Measurements from ENCODE around the gene MYO1C.
A peak's percentile ranks its signal among the peaks of the same experiment; 100 is the strongest.
"Not testable (repeated sequence)": the region's sequence is repeated elsewhere in the genome, so short reads cannot be mapped to it uniquely, and the experiment has no call there.

The MYO1C gene

DNA sequence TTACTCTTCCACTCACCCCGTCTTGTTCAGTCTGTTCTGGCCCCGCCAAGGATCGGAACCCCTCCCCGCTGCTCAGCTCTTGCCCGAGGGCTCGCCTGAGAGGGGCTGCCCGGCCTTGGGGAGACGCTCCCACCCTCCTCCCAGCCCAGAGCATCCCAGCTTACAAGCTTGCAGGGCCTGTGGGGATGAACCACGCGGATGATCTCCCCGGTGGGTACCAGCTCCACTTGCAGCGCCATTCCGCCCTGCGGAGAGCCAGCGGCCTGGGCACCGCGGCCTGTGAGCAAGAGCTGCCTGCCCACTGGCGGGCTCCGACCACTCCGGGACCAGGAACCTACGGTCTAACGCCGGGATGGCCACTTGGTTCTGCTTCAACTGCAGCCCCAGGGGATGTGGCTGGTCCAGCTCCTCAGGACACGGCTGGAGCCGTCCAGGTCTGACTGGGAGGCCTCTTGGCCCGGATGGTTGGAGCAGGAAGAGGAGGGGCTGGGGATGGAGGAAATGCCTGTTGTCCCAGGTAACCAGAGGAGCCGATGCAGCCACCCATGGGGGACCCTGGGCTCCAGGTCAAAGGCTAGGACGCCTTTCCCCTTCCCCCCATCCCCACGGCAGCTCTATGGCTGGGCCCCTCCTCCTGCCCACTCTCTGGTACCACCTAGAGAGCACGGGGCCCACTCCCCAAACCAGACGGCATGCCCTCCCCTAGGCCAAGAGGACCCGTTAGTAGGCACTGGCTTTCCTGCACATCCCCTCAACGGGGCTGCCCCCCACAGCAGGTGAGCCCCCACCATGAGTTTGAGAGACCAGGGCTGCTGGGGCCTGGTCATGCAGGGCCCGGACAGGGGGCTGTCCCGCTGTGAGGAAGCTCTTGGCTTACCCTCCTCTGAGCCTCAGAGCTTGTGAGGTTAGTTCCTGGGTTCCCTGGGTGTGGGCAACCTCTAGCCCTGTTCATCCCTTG lies at the start of gene MYO1C:
Gene MYO1C (minus strand): TSS at position 438 of the 958 bp plus-strand sequence. CDS start 199 bp downstream, at position 239.
- H3K9ac ChIP-seq (ENCODE audit: low read length): no peak within 1 kb of the TSS
- peaks cover 6% of the 10 kb centered on the region for H3K4me1 ChIP-seq (ENCODE audit: control insufficient read depth, low read depth, low read length)
- H3K27me3 ChIP-seq (ENCODE audit: control insufficient read depth, insufficient read depth, low read length): peaks cover 29% of the 10 kb centered on the region
- H3K9me3 ChIP-seq (ENCODE audit: control insufficient read depth, low read depth, low read length): no peaks in the 10 kb centered on the region
- no peaks in the 10 kb centered on the region for H3K36me3 ChIP-seq (ENCODE audit: control insufficient read depth, low read depth, low read length)
- H3K27ac ChIP-seq (ENCODE audit: low read length): no peak within 1 kb of the TSS
- peak within 1 kb of the TSS; percentile 59 for H3K4me3 ChIP-seq (ENCODE audit: low read length)

DNA sequence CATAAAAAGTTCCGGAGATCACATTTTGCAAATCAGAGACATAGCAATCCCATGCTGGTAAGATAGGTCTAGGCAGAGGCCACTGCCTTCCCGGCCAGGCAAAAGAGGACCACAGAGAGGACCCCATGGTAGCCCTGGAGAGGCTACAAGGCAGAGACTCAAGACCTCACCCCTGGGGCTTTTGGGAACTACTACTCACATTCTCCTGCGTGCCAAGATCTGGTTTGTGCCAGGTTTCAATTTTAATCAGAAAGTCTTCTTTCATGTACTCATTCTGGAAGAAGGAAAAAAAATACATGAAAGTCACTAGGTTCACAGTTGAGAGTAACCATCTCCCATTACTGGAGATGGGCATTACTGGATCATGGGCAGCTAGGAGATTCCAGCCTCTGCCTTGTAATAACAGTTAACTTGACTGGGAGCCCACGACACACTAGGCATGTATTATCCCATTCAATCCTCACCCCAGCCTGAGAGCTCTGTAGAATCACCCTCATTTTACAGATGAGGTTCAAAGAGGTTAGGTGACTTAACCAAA lies 49.0 kb upstream of the MYO1C start:
- H3K9me3 ChIP-seq (ENCODE audit: control insufficient read depth, low read depth, low read length): no peaks in the 10 kb centered on the region
- H3K36me3 ChIP-seq (ENCODE audit: control insufficient read depth, low read depth, low read length): peaks cover 33% of the 10 kb centered on the region
- H3K27me3 ChIP-seq (ENCODE audit: control insufficient read depth, insufficient read depth, low read length): no peaks in the 10 kb centered on the region
- no peak overlapping the region for H3K27ac ChIP-seq (ENCODE audit: low read length)
- no peak overlapping the region for H3K9ac ChIP-seq (ENCODE audit: low read length)
- H3K4me3 ChIP-seq (ENCODE audit: low read length): no peak overlapping the region
- H3K4me1 ChIP-seq (ENCODE audit: control insufficient read depth, low read depth, low read length): no peaks in the 10 kb centered on the region

DNA sequence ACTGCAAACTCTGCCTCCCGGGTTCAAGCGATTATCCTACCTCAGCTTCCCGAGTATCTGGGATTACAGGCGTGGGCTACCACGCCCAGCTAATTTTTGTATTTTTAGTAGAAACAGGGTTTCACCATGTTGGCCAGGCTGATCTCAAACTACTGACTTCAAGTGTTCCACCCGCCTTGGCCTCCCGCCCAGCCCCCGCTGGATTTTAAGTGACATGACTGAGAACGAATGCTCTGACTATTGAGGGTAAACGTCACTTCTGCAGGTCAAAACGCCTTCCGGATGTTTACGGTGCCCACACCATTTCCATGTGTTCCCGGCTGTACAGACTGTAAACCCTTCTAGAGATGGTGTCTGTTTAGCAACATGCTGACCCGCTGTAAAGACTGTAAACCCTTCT lies 47.3 kb upstream of the MYO1C start:
- Histone ChIP-seq H3K36me3 (ENCODE audit: control insufficient read depth, low read depth, low read length) (peaks cover 36% of the 10 kb centered on the region), H3K9me3 (ENCODE audit: control insufficient read depth, low read depth, low read length) (no peaks in the 10 kb centered on the region), H3K4me1 (ENCODE audit: control insufficient read depth, low read depth, low read length) (no peaks in the 10 kb centered on the region), H3K27me3 (ENCODE audit: control insufficient read depth, insufficient read depth, low read length) (no peaks in the 10 kb centered on the region), H3K4me3 (ENCODE audit: low read length) (no peak overlapping the region), H3K9ac (ENCODE audit: low read length) (no peak overlapping the region), H3K27ac (ENCODE audit: low read length) (no peak overlapping the region)

GRCh38 chr17:1535737-1536136 lies 43.3 kb upstream of the MYO1C start:
- Histone ChIP-seq H3K9ac (ENCODE audit: low read length) (no peak overlapping the region), H3K27ac (ENCODE audit: low read length) (no peak overlapping the region), H3K36me3 (ENCODE audit: control insufficient read depth, low read depth, low read length) (peaks cover 36% of the 10 kb centered on the region), H3K4me3 (ENCODE audit: low read length) (no peak overlapping the region), H3K4me1 (ENCODE audit: control insufficient read depth, low read depth, low read length) (no peaks in the 10 kb centered on the region), H3K27me3 (ENCODE audit: control insufficient read depth, insufficient read depth, low read length) (no peaks in the 10 kb centered on the region), H3K9me3 (ENCODE audit: control insufficient read depth, low read depth, low read length) (no peaks in the 10 kb centered on the region)

DNA sequence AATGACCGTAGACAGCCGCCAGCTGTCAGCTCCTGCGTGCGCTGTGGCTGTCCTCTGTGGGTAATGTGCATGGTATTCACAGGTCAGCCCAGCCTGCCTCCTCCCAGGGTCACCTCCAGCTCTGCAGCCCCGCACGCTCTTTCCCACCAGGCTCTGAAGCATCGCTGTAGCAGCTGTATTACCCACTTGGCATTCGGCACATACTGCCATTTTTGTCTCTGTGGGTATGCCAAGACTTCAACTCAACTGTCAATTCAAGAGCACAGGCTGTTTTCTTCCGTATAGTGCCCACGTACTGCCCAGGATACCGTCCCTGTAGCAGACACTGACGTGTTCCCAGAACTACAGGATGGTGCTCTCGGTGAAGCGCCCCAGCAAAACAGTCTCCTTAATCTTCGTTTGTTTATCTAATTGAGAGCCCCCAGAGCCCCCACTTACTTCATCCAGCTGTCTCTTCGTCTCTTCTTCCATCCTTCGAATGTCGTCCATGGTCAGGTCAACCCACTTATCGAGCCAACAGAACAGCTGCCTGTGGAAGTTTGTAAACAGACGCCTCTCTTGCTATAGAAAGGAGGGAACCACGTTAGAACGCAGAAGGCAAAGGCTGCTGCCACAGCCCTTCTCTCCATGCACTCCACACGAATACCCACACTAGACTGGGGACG lies 41.3 kb upstream of the MYO1C start:
- Histone ChIP-seq H3K27me3 (ENCODE audit: control insufficient read depth, insufficient read depth, low read length) (no peaks in the 10 kb centered on the region), H3K27ac (ENCODE audit: low read length) (no peak overlapping the region), H3K9me3 (ENCODE audit: control insufficient read depth, low read depth, low read length) (no peaks in the 10 kb centered on the region), H3K9ac (ENCODE audit: low read length) (no peak overlapping the region), H3K36me3 (ENCODE audit: control insufficient read depth, low read depth, low read length) (peaks cover 34% of the 10 kb centered on the region), H3K4me1 (ENCODE audit: control insufficient read depth, low read depth, low read length) (no peaks in the 10 kb centered on the region), H3K4me3 (ENCODE audit: low read length) (no peak overlapping the region)

DNA sequence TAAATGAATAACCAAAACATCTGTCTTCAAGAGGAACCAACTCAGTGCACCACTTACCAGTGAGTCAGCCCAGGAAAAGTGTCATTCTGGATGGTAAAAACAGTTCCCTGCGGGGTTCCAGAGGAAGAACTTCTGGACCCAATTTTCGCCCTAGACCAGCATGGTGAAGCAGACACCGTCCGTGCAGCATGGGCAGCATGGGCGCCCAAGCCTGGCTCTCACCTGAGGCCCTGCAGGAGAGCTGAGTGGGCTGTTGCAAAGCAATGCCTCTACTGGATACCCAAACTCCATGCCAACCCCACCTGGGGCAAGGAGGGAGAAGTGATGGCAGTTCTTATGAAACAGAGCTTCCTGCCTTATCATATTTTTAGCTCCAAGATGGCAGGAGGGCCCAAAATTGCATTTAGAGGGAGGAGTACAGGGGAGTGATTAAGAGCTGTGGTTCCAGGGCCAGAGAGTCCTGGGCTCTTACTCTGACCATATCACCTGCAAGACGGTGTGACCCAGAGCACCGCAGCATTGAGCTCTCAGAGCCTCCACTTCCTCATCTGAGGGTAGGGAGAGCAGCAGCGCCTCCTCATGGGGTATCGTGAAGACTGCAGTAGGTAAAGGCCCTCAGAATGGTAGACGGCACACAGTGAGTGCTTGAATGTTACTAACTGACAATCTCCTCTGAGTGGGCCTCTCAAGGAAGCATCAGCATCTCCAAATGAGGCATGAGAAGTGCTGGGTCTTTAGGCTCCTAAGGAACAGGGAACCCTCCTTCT lies 40.5 kb upstream of the MYO1C start:
- H3K27ac ChIP-seq (ENCODE audit: low read length): no peak overlapping the region
- H3K27me3 ChIP-seq (ENCODE audit: control insufficient read depth, insufficient read depth, low read length): no peaks in the 10 kb centered on the region
- H3K4me1 ChIP-seq (ENCODE audit: control insufficient read depth, low read depth, low read length): no peaks in the 10 kb centered on the region
- no peak overlapping the region for H3K9ac ChIP-seq (ENCODE audit: low read length)
- H3K4me3 ChIP-seq (ENCODE audit: low read length): no peak overlapping the region
- H3K9me3 ChIP-seq (ENCODE audit: control insufficient read depth, low read depth, low read length): no peaks in the 10 kb centered on the region
- peaks cover 27% of the 10 kb centered on the region for H3K36me3 ChIP-seq (ENCODE audit: control insufficient read depth, low read depth, low read length)

DNA sequence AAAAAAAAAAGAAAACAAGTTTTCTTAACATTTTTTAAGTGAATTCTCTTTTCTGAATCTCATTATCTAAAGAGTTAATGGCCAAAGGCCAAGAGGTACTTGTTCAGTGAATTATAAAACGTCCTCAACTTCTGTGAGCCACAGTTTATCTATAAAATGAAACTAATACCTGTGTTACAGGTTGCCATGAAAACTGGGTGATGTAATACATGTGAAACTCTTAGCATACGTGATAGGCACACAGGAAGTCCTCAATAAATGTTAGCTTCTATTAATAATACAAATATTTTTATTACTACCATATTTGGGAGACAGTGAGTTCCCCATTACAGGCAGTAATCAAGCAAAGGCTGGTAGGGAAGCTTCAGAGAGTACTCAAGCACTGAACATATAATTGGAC lies 37.4 kb upstream of the MYO1C start:
- no peaks in the 10 kb centered on the region for H3K27me3 ChIP-seq (ENCODE audit: control insufficient read depth, insufficient read depth, low read length)
- no peaks in the 10 kb centered on the region for H3K9me3 ChIP-seq (ENCODE audit: control insufficient read depth, low read depth, low read length)
- H3K27ac ChIP-seq (ENCODE audit: low read length): no peak overlapping the region
- no peaks in the 10 kb centered on the region for H3K4me1 ChIP-seq (ENCODE audit: control insufficient read depth, low read depth, low read length)
- H3K4me3 ChIP-seq (ENCODE audit: low read length): no peak overlapping the region
- H3K9ac ChIP-seq (ENCODE audit: low read length): no peak overlapping the region
- H3K36me3 ChIP-seq (ENCODE audit: control insufficient read depth, low read depth, low read length): peaks cover 17% of the 10 kb centered on the region

DNA sequence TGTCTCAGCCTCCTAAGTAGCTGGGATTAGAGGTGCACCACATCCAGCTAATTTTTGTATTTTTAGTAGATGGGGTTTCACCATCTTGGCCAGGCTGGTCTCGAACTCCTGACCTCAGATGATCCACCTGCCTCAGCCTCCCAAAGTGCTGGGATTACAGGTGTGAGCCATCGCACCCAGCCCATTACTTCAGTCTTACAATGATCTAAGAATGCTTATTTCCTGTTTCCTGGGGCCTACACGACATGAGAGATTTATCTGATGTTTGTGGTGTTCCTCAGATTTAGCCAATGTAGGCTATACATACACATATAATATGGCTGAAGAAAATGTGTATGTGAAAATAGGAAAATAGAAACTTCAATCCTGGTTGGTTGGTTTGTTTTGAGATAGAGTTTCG lies 34.4 kb upstream of the MYO1C start:
- H3K27ac ChIP-seq (ENCODE audit: low read length); H3K9ac ChIP-seq (ENCODE audit: low read length); H3K27me3 ChIP-seq (ENCODE audit: control insufficient read depth, insufficient read depth, low read length); H3K36me3 ChIP-seq (ENCODE audit: control insufficient read depth, low read depth, low read length); H3K4me3 ChIP-seq (ENCODE audit: low read length); H3K4me1 ChIP-seq (ENCODE audit: control insufficient read depth, low read depth, low read length); H3K9me3 ChIP-seq (ENCODE audit: control insufficient read depth, low read depth, low read length): not testable (repeated sequence)

DNA sequence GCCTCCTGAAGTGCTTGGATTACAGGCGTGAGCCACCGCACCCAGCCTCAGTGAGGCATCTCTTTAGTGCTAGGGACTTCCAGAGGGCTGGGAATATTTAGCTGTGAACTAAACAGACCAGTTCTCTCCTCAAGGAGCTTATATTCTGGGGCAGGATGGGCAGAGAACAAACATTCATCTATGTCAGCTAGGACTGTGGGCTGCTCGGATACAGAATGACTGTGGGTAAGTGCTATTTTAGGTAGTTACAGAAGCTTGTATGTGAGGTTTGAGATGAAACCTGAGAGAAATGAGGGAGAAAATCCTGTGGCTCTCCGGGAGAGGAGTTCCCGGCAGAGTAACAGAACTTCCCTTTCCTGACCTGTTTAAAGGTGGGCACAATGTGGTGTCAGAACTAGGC lies 30.1 kb upstream of the MYO1C start:
- H3K9me3 ChIP-seq (ENCODE audit: control insufficient read depth, low read depth, low read length): no peaks in the 10 kb centered on the region
- H3K9ac ChIP-seq (ENCODE audit: low read length): no peak overlapping the region
- H3K27me3 ChIP-seq (ENCODE audit: control insufficient read depth, insufficient read depth, low read length): no peaks in the 10 kb centered on the region
- H3K4me1 ChIP-seq (ENCODE audit: control insufficient read depth, low read depth, low read length): no peaks in the 10 kb centered on the region
- no peak overlapping the region for H3K27ac ChIP-seq (ENCODE audit: low read length)
- H3K36me3 ChIP-seq (ENCODE audit: control insufficient read depth, low read depth, low read length): no peaks in the 10 kb centered on the region
- no peak overlapping the region for H3K4me3 ChIP-seq (ENCODE audit: low read length)

DNA sequence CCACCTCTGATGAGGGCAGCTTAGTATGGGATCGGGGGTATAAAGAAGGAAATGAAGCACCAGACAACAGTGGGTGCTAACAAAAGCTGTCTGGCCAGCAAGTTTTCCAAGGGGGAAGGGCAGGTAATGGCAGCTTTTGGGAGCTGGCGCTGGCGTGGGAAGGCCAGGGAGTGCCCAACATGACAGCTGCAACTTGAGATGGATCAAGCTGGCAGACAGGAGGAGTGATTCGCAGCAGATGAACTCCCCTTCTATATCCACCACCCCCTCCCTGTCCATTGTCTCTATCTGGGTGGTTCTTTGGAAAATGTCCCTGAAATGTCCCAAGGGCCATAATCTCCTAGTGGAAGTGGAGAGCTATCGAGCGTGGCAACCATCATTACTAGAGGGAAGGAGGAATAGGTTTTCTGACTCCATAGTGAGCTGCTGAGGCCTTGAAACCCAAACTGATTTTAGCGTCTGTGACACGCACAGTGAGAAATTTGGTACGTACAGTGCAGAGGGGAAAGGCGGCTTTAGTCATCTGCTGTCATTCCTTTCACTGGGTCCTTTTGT lies 28.7 kb upstream of the MYO1C start:
- H3K9ac ChIP-seq (ENCODE audit: low read length): no peak overlapping the region
- H3K36me3 ChIP-seq (ENCODE audit: control insufficient read depth, low read depth, low read length): no peaks in the 10 kb centered on the region

DNA sequence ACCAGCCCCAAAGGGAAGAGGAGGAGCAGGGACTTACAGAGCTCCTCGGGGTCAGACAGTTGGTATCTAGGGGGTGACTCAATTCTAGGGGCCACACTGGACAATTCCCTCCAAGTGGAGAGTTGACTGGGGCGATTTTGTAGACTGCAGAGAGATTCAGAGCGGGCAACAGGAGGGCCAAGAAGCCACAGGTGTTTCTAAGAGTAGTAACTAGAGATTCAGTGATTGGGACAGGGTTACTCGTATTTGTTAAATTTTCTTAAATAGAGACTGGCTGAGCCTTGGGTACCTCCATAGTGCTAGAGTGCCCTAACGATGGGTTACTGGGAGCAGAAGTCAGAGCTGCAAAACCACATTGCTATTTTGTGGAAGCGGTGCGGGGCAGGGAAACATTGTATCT lies 27.2 kb upstream of the MYO1C start:
- Histone ChIP-seq H3K36me3 (ENCODE audit: control insufficient read depth, low read depth, low read length) (no peaks in the 10 kb centered on the region), H3K9ac (ENCODE audit: low read length) (no peak overlapping the region), H3K27me3 (ENCODE audit: control insufficient read depth, insufficient read depth, low read length) (no peaks in the 10 kb centered on the region), H3K4me3 (ENCODE audit: low read length) (no peak overlapping the region), H3K4me1 (ENCODE audit: control insufficient read depth, low read depth, low read length) (peaks cover 4% of the 10 kb centered on the region), H3K9me3 (ENCODE audit: control insufficient read depth, low read depth, low read length) (no peaks in the 10 kb centered on the region), H3K27ac (ENCODE audit: low read length) (no peak overlapping the region)

More for the DNA sequence above, 28.7 kb upstream of the MYO1C start:
- no peaks in the 10 kb centered on the region for H3K4me1 ChIP-seq (ENCODE audit: control insufficient read depth, low read depth, low read length)
- no peak overlapping the region for H3K4me3 ChIP-seq (ENCODE audit: low read length)
- no peaks in the 10 kb centered on the region for H3K27me3 ChIP-seq (ENCODE audit: control insufficient read depth, insufficient read depth, low read length)
- H3K9me3 ChIP-seq (ENCODE audit: control insufficient read depth, low read depth, low read length): no peaks in the 10 kb centered on the region
- H3K27ac ChIP-seq (ENCODE audit: low read length): no peak overlapping the region
